GM21447 (cell line): ENCODE results near the gene CELA2B.
"Not testable (repeated sequence)": the region's sequence is repeated elsewhere in the genome, so short reads cannot be mapped to it uniquely, and the experiment has no call there.

Experiments used
- ATAC-seq: cut with Tn5 transposase; IDR thresholded peaks from one replicate; pipeline ENCODE4 v1.9.1; 2021; ENCODE audit not compliant: unreplicated experiment

The CELA2B gene

GRCh38 chr1:15465674-15466073 lies 10.2 kb upstream of the CELA2B start:
- ATAC-seq = no peak

- ATAC-seq = not testable (repeated sequence)
Observed at GRCh38 chr1:15466955-15467625, 8.8 kb upstream of the CELA2B start.

- ATAC-seq = no peak
Observed at GRCh38 chr1:15468145-15468544, 7.8 kb upstream of the CELA2B start.

GRCh38 chr1:15469361-15469760 lies 6.5 kb upstream of the CELA2B start:
- ATAC-seq = no peak

- not testable (repeated sequence) for ATAC-seq
Observed at GRCh38 chr1:15469821-15470448, 6.0 kb upstream of the CELA2B start.

- ATAC-seq = not testable (repeated sequence)
Observed at GRCh38 chr1:15471067-15471466, 4.8 kb upstream of the CELA2B start.

- not testable (repeated sequence) for ATAC-seq
Observed at GRCh38 chr1:15471723-15472122, 4.2 kb upstream of the CELA2B start.

GRCh38 chr1:15472587-15472986 lies 3.3 kb upstream of the CELA2B start:
- no peak for ATAC-seq

GRCh38 chr1:15476927-15477326 lies 1.0 kb downstream of the CELA2B start:
- no peak for ATAC-seq

GRCh38 chr1:15477646-15478212 lies 1.8 kb downstream of the CELA2B start:
- ATAC-seq = no peak

- no peak for ATAC-seq
Observed at GRCh38 chr1:15479654-15480347, 3.9 kb downstream of the CELA2B start.

- ATAC-seq = not testable (repeated sequence)
Observed at GRCh38 chr1:15482455-15482854, 6.6 kb downstream of the CELA2B start.

GRCh38 chr1:15482983-15483543 lies 7.2 kb downstream of the CELA2B start:
- not testable (repeated sequence) for ATAC-seq

- no peak for ATAC-seq
Observed at GRCh38 chr1:15483971-15484370, 8.1 kb downstream of the CELA2B start.

- ATAC-seq = not testable (repeated sequence)
Observed at GRCh38 chr1:15484443-15484842, 8.5 kb downstream of the CELA2B start.

GRCh38 chr1:15485636-15486035 lies 9.7 kb downstream of the CELA2B start:
- no peak for ATAC-seq

- ATAC-seq = not testable (repeated sequence)
Observed at GRCh38 chr1:15486844-15487610, 11.1 kb downstream of the CELA2B start.

GRCh38 chr1:15488371-15488770 lies 12.5 kb downstream of the CELA2B start:
- no peak for ATAC-seq

- no peak for ATAC-seq
Observed at GRCh38 chr1:15489052-15489736, 13.3 kb downstream of the CELA2B start.

GRCh38 chr1:15491010-15491409 lies 15.1 kb downstream of the CELA2B start:
- ATAC-seq = not testable (repeated sequence)
